AG09319 (cell line): ENCODE results near the gene NAMPT.
"Not testable (repeated sequence)": the region's sequence is repeated elsewhere in the genome, so short reads cannot be mapped to it uniquely, and the experiment has no call there.

Source experiments
- DNase-seq: peaks from one replicate; pipeline ENCODE4 v3.0.0-alpha.2; 2010; ENCODE audit warnings: low read depth; ENCODE audit errors: extremely low read depth
- TF ChIP-seq, protein P1 (sequence below): IDR thresholded peaks from 2 replicates; pipeline ENCODE4 v1.5.1; 2011; ENCODE audit warnings: low read depth, mild to moderate bottlenecking, inconsistent platforms, low read length, moderate library complexity

The NAMPT gene

DNA sequence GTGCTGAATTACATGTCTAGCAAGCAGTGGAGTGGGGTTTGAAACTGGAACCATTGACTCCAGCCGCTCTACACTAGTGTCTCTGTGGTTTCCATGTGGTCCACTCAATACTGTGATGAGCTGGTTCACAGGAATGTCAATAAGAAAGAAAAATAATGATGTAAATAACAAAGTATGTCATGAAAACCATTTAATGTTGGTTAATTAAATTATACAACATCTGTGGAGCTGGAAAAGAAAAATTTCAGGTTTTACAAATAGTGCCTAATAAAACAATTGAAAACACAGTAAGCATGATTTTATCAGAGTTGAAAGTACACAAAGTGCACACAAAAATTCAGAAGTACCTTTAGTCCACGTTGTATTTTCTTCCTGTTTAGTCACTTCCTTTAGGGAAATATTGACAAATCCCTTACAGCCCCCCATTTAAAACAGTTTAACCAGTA, 28.7 kb upstream of the NAMPT start:
- TF ChIP-seq, protein P1, sequence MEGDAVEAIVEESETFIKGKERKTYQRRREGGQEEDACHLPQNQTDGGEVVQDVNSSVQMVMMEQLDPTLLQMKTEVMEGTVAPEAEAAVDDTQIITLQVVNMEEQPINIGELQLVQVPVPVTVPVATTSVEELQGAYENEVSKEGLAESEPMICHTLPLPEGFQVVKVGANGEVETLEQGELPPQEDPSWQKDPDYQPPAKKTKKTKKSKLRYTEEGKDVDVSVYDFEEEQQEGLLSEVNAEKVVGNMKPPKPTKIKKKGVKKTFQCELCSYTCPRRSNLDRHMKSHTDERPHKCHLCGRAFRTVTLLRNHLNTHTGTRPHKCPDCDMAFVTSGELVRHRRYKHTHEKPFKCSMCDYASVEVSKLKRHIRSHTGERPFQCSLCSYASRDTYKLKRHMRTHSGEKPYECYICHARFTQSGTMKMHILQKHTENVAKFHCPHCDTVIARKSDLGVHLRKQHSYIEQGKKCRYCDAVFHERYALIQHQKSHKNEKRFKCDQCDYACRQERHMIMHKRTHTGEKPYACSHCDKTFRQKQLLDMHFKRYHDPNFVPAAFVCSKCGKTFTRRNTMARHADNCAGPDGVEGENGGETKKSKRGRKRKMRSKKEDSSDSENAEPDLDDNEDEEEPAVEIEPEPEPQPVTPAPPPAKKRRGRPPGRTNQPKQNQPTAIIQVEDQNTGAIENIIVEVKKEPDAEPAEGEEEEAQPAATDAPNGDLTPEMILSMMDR = no peak
- DNase-seq = no peak

DNA sequence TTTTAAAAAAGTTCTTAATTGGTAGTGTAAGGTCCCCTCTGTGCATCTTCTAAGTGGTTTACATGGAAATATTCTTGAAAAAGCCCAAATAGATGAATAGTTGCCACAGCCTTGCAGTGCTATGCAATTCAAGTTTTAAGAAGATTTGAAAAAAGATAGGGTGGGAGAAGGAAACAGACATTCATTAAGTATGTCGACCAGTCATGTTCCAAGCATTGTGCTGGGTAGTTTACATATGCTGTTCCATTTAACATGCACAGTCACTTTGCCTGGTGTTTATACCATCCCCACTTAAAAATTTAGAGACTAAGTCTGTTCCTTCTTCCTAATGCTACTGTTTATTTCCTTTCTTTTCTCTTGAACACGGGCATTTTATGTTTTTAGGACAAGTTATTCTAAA, 28.1 kb upstream of the NAMPT start:
- TF ChIP-seq, protein P1 = no peak
- no peak for DNase-seq

DNA sequence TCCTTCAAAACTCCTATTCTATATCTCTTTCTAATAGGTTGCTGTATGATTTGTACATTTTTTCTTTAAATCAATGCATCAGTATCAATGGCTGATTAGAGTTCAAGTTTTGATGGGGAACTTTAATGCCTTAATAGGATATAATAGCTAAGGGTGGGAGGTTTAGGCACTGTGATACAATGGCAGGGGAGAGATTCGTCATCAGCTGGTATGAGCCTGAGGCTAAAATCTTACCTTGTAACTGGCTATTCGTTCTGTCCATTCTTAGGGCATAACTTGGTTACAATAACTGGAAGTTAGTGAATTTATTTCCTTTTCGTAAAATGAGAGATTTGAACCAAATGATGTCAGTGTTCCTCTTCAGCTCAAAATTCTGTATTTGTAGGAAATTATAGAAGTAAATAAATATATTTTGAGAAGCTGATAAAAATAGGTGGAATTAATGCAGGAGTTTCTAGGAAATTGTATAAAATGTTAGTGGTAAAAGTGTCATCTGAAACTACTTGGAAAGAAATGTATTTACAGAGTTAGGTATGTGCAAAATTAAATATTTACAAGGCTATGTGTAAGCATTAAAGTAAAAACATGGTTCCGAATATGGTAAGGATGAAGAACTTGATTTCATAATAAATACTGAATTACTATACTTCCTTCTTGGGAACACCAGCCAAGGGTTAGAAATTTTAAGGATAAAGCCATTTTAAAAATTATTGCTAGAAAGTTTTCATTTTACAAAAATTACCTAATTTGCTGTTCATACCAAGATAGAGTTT, 27.5 kb upstream of the NAMPT start:
- no peak for DNase-seq

DNA sequence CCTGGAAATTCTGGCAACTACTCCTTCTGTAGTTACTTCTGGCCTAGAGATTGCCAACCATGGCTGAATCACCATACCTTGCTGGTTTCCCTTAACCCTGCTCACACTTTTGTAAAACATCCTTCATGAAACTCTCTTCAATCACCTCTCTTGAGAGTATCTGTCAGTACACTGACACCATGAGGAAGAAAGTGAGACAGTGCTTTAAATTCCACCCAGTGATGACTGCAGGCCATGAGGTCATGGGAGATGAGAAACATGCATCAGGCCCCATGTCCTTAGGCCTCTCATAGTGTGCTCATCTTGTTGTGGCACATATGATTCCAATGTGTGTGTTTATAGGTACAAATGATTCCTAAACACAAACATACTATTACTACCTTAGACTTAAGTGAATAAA, 24.6 kb upstream of the NAMPT start:
- no peak for DNase-seq
- TF ChIP-seq, protein P1 = no peak

More for the DNA sequence above, 27.5 kb upstream of the NAMPT start:
- TF ChIP-seq, protein P1 = no peak

DNA sequence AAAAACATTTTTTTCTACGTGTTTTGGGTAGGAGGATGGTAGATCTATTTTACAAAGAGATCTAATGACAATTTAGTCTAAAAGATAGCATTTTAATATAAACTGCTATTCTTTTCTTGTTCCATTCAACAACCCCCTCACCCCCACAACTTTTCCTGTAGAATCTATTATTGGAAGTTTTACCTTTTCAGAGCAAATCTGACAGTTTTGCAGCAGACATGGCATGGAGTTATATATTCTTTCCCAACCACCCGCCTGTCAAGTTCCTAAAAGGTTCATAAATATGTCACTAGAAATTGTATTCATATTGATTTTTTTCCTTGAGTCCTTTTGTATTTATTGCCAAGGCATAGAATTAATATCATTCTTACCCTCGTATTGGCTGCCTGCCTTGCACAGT, 21.5 kb upstream of the NAMPT start:
- TF ChIP-seq, protein P1 = no peak
- no peak for DNase-seq

DNA sequence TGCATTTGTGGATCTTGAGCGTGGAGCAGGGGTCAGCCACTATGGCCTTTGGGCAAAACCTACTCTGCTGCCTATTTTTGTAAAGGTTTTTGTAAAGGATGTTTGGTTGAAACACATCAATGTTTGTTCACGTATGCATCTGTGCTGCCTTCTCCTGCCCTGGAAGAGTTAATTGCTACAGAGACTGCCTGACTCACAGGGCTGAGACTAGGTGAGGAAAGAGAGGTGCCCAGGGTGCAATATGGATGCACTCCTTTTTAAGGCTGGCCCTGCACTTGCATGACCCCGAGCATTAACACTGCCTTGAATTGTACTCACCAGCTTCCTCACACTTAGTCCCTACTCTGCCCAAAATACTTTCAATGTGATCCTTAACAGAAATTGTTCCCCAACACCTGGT, 20.9 kb upstream of the NAMPT start:
- TF ChIP-seq, protein P1 = no peak
- no peak for DNase-seq

DNA sequence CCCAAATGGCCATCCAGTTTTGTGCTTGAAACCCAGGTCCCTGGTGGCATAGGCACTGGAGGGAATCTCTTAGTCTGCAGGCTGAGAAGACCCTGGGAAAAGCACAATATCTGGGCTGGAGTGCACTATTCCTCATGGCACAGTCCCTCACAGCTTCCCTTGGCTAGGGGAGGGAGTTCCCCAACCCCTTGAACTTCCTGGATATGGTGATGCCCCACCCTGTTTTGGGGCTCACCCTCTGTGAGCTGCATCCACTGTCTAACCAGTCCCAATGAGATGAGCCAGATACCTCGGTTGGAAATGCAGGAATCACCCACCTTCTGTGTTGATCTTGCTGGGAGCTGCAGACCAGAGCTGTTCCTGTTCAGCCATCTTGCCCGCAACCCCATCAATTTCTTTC, 19.8 kb upstream of the NAMPT start:
- no peak for DNase-seq
- TF ChIP-seq, protein P1 = no peak

DNA sequence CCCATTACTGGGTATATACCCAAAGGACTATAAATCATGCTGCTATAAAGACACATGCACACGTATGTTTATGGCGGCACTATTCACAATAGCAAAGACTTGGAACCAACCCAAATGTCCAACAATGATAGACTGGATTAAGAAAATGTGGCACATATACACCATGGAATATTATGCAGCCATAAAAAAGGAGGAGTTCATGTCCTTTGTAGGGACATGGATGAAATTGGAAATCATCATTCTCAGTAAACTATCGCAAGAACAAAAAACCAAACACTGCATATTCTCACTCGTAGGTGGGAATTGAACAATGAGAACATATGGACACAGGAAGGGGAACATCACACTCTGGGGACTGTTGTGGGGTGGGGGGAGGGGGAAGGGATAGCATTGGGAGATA, 13.8 kb upstream of the NAMPT start:
- DNase-seq = not testable (repeated sequence)

DNA sequence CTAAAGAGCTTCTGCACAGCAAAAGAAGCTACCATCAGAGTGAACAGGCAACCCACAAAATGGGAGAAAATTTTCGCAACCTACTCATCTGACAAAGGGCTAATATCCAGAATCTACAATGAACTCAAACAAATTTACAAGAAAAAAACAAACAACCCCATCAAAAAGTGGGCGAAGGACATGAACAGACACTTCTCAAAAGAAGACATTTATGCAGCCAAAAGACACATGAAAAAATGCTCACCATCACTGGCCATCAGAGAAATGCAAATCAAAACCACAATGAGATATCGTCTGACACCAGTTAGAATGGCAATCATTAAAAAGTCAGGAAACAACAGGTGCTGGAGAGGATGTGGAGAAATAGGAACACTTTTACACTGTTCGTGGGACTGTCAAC, 13.4 kb upstream of the NAMPT start:
- DNase-seq = not testable (repeated sequence)
